ENCODE measurements around the gene TNP2. TPM values are rescaled to one million over a fixed set of nuclear protein-coding genes. Genes with fewer than 3 reads are reported as not detected.
A peak's percentile ranks its signal among the peaks of the same experiment; 100 is the strongest.

TNP2 gene
- total and polyA plus RNA-seq, 2 donors from 2014 or later: not detected

- Histone ChIP-seq H3K36me3 (ENCODE audit: control insufficient read depth in 2 of 3, insufficient read depth in 3 of 3, low read length in 3 of 3) (no peaks in the 10 kb centered on the region), H3K4me1 (ENCODE audit: control insufficient read depth in 2 of 3, insufficient read depth in 2 of 3, low read depth in 1 of 3, low read length in 3 of 3) (peaks cover 0 to 13% (median under 1%) of the 10 kb centered on the region in 3 donors), H3K27me3 (ENCODE audit: control insufficient read depth, insufficient read depth, low read length) (no peaks in the 10 kb centered on the region), H3K27ac (ENCODE audit: low read depth in 2 of 2, low read length in 2 of 2) (no peak overlapping the region), H3K9ac (ENCODE audit: low read length in 3 of 3) (no peak overlapping the region), H3K4me3 (ENCODE audit: low read length in 3 of 3) (no peak overlapping the region), H3K9me3 (ENCODE audit: control insufficient read depth in 2 of 3, insufficient read depth in 1 of 3, low read length in 3 of 3) (no peaks in the 10 kb centered on the region)
- DNase-seq: no peak
- TF ChIP-seq, protein P1, sequence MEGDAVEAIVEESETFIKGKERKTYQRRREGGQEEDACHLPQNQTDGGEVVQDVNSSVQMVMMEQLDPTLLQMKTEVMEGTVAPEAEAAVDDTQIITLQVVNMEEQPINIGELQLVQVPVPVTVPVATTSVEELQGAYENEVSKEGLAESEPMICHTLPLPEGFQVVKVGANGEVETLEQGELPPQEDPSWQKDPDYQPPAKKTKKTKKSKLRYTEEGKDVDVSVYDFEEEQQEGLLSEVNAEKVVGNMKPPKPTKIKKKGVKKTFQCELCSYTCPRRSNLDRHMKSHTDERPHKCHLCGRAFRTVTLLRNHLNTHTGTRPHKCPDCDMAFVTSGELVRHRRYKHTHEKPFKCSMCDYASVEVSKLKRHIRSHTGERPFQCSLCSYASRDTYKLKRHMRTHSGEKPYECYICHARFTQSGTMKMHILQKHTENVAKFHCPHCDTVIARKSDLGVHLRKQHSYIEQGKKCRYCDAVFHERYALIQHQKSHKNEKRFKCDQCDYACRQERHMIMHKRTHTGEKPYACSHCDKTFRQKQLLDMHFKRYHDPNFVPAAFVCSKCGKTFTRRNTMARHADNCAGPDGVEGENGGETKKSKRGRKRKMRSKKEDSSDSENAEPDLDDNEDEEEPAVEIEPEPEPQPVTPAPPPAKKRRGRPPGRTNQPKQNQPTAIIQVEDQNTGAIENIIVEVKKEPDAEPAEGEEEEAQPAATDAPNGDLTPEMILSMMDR (IDR thresholded peaks at IDR 0.05; ENCODE audit: borderline replicate concordance, extremely low read depth, insufficient read depth): no peak
- intact Hi-C loops (cut with DNase I): no loop called here
- no peak for FAIRE-seq
These were observed 17.3 kb downstream of the TNP2 start for GRCh38 chr16:11251525-11252481.

DNA sequence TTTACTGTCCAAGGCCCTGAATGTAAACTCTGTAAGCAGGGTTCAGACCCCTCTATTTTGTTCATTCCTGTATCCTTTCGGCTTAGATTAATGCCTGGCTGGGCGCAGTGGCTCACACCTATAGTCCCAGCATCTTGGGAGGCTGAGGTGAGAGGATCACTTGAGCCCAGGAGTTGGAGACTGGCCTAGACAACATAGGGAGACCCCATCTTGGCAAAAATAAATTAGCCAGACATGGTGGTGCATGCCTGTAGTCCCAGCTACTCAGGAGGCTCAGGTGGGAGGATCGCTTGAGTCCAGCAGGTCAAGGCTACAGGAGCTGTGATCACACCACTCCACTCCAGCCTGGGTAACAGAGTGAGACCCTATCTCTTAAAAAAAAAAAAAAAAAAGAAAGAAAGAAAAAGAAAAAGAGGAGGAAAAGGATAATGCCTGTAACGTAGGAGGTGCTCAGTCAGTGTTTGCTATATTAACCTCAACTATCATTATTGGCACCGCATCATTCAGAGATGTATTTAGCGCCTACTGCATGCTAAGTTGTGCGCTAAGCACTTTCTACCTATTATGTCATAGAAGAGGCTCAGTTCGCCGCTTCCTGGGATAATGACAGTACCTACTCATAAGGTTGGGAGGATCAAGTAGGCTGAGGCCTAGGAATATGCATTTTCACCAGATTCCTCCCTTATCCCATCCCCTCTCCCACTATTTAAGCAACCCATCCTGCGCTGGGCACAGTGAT lies 18.2 kb downstream of the TNP2 start:
- FAIRE-seq (no peak), DNase-seq (no peak)
- TF ChIP-seq, protein P1 (IDR thresholded peaks at IDR 0.05; ENCODE audit: borderline replicate concordance, extremely low read depth, insufficient read depth): no peak
- H3K27me3 ChIP-seq (ENCODE audit: control insufficient read depth, insufficient read depth, low read length): no peaks in the 10 kb centered on the region
- H3K36me3 ChIP-seq (ENCODE audit: control insufficient read depth in 2 of 3, insufficient read depth in 3 of 3, low read length in 3 of 3): no peaks in the 10 kb centered on the region
- peaks cover 0 to 12% (median 0%) of the 10 kb centered on the region in 3 donors for H3K4me1 ChIP-seq (ENCODE audit: control insufficient read depth in 2 of 3, insufficient read depth in 2 of 3, low read depth in 1 of 3, low read length in 3 of 3)
- no peak overlapping the region for H3K4me3 ChIP-seq (ENCODE audit: low read length in 3 of 3)
- no peaks in the 10 kb centered on the region for H3K9me3 ChIP-seq (ENCODE audit: control insufficient read depth in 2 of 3, insufficient read depth in 1 of 3, low read length in 3 of 3)
- intact Hi-C loops (cut with DNase I): no loop called here
- no peak overlapping the region for H3K9ac ChIP-seq (ENCODE audit: low read length in 3 of 3)
- no peak overlapping the region for H3K27ac ChIP-seq (ENCODE audit: low read depth in 2 of 2, low read length in 2 of 2)

- peak; percentile 74 to 92 (median 89) for DNase-seq
- no peak for FAIRE-seq
- intact Hi-C loops (cut with DNase I): no loop called here
- no peak overlapping the region for H3K4me3 ChIP-seq (ENCODE audit: low read length in 3 of 3)
- peaks cover 0 to 12% (median 0%) of the 10 kb centered on the region in 3 donors for H3K4me1 ChIP-seq (ENCODE audit: control insufficient read depth in 2 of 3, insufficient read depth in 2 of 3, low read depth in 1 of 3, low read length in 3 of 3)
- TF ChIP-seq, protein P1 (IDR thresholded peaks at IDR 0.05; ENCODE audit: borderline replicate concordance, extremely low read depth, insufficient read depth): no peak
- H3K27ac ChIP-seq (ENCODE audit: low read depth in 2 of 2, low read length in 2 of 2): no peak overlapping the region
- no peaks in the 10 kb centered on the region for H3K27me3 ChIP-seq (ENCODE audit: control insufficient read depth, insufficient read depth, low read length)
- H3K9me3 ChIP-seq (ENCODE audit: control insufficient read depth in 2 of 3, insufficient read depth in 1 of 3, low read length in 3 of 3): no peaks in the 10 kb centered on the region
- no peaks in the 10 kb centered on the region for H3K36me3 ChIP-seq (ENCODE audit: control insufficient read depth in 2 of 3, insufficient read depth in 3 of 3, low read length in 3 of 3)
- no peak overlapping the region for H3K9ac ChIP-seq (ENCODE audit: low read length in 3 of 3)
These were observed 18.9 kb downstream of the TNP2 start for GRCh38 chr16:11250091-11250785.

Data from kidney (tissue), 14 donors.